NCI-H460 (cell line): ENCODE results near the gene ZCCHC24. TPM values are rescaled to one million over a fixed set of nuclear protein-coding genes. Genes with fewer than 3 reads are reported as not detected.
"Not testable (repeated sequence)": the region's sequence is repeated elsewhere in the genome, so short reads cannot be mapped to it uniquely, and the experiment has no call there.

Experiments used
- DNase-seq: peaks from one replicate; pipeline ENCODE4 v3.0.0-alpha.2; 2016; ENCODE audit warnings: low read depth; ENCODE audit errors: extremely low read depth
- total RNA-seq: library from RNA; depleted of rRNA; stranded (reverse); fragments of >200 nt; shearing (Covaris generic); gene quantifications from 2 replicates; pipeline ENCODE4 v1.2.3, GENCODE V29; 2014

ZCCHC24 gene
- total RNA-seq, 1 experiment from 2014 or later = 3.2 TPM

DNA sequence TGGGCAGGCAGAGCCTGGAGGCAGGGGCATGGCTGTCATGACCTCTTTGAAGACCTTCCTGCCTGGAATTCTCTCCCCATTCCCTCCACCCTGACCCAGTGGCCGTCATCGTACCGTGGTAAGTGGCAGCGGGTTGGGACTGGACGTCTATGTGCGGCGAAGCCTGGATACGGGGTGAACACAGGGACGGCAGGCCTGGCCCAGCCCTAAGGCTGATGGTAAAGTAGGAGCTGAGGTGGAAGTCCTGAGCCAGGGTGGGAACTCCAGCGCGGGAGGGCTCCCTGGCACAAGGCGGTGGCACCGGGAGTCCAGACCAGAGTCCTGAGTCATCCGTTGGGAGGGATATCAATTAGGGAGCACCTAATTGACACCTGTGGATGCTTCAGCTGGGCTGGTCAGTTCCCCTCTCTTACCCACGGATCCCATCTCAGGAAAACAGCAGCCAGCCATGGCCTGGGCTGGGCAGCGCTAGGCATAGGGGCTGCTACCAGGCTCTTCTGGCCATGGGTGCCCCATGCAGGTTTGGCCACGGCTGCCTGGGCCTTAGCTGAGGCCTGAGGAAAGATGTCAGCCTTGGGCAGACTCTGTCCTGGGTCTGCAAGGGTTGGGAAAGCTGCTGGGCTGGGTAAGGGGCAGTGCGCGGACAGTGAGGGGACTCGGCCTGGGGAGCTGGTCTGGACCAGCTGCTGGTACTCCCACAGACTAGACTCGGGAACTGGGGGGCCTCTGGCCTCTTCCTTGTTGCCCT is 94.8 kb downstream of the ZCCHC24 start:
- DNase-seq = no peak

- no peak for DNase-seq
Measured at GRCh38 chr10:79349766-79350406, 95.5 kb downstream of the ZCCHC24 start.

DNA sequence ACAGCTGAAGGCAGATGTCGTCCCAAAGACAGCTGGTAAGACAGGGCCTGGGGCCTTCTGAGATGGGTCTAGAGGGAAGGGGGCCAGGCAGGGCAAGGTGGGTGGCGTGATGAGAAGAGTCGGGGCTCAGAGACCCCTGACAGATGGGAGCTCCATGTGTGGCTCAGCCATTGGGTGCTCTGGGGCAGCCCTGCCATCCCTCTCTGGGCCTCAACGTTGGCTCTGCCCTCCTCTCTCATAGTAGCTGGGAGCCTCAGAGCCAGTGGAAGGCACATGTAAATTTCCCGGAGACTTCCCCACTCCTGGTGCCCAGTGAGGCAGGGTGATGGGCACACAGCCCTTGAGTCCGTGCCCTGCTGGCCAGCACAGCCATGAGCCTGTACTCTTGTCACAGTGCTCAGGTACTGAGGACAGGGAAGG is 96.3 kb downstream of the ZCCHC24 start:
- no peak for DNase-seq

GRCh38 chr10:79348640-79348988 is 96.8 kb downstream of the ZCCHC24 start:
- DNase-seq = no peak

- DNase-seq = peak; percentile 30
Measured at GRCh38 chr10:79347894-79348639, 97.4 kb downstream of the ZCCHC24 start.

- peak; percentile 88 for DNase-seq
Measured at GRCh38 chr10:79347226-79347893, 98.1 kb downstream of the ZCCHC24 start, which contains the start of gene PPIF. TSS of gene PPIF (plus strand) at chr10:79347469. CDS start at chr10:79347549, 80 bp downstream.

DNA sequence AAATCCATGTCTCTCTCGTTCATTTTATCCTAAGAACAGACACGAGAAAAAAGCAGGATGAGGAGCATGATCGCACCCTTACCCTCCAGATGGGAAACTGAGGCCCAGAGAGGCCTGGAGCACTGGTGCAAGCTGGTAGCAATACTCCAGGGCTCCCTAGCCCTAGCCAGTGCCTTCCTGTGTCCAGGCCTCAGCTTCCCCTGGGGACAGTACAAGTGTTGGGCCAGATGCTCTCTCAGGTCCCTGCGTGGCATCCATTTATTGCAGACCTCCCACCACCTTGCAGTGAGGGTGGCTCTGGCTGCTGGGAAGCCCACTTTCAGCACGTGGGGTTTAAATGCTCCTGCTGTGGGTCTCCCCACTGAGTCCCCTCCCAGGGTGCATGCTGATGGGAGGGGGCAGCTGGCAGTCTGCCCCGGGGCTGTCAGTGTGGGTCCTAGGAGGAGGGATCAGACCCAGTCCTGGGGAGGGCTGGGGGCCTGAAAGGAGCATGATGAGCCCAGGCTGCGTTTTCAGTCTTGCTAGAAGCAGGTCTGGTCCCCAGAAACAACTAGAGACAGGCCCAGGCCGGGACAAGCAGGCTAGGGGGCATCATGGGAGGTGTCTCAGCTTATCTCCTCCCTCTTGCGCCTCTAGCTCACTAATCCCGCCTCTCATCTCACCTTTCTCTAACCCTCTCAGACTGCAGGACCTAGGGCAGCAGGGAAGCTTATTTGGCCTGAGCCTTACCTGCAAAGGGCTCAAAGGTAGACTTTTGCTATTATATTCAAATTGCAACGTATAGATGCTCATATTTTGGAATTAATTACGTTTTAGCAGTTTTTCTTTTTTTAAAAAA is 98.8 kb downstream of the ZCCHC24 start:
- DNase-seq = no peak

GRCh38 chr10:79346012-79346340 is 99.4 kb downstream of the ZCCHC24 start:
- no peak for DNase-seq

GRCh38 chr10:79345241-79346011 is 100.0 kb downstream of the ZCCHC24 start:
- no peak for DNase-seq

GRCh38 chr10:79344502-79345195 is 100.8 kb downstream of the ZCCHC24 start:
- no peak for DNase-seq

DNA sequence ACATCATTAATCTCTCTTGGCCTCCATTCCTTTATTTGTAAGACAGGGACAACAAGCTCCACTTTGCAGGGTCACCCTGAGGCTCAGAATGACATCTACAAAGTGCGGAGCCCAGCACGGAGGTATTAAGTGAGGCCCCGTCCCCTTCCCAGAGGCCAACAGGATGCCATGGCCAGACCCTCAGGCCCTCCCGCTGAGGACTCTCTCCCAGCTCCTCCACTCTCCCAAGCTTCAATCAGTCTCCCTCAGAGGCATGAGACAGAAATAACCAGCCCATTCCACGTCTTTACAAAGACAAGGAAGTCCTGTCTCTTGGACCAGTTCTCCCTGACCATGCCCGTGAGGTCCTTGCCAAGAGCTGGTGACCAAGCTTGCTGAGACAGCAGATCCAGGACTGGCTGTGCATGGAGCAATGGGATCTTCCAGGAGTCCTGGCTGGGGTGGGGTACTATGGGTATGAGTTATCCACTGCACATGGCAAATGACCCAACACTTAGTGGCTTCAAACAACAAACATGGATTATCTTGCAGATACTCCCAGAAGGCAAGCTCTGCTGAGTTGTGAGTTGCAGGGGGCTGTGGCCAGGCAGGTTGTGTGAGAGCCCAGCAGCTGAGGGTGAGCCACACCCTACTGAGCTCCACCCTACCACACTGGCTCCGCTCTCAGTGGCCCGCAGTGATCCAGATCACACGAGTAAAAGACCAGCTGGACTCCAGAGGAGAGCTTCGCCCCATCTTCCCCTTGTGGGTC is 102.4 kb downstream of the ZCCHC24 start:
- DNase-seq = no peak

DNA sequence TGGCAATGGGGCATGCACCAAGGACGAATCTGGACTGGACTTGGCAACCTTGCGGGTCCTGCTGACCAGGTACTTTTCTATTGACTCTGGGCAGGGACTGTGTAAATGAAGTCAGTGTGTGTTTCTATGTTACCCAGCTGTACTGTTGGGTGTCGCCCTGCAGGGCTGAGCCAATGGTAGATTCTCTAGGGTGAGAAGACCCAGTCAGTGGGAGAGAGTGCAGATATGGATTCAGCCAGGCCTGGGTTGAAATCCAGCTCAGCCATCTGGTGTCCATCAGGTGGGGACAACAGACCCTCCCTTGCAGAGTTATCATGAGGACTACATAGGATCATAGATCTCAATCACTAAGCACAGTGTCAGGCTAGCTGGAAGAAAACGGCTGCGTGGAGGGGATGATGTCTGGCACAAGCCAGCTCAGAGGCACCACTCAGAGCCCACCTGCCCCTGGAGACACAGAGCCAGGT is 103.1 kb downstream of the ZCCHC24 start:
- no peak for DNase-seq

- DNase-seq = no peak
Measured at GRCh38 chr10:79340646-79341244, 104.7 kb downstream of the ZCCHC24 start.

DNA sequence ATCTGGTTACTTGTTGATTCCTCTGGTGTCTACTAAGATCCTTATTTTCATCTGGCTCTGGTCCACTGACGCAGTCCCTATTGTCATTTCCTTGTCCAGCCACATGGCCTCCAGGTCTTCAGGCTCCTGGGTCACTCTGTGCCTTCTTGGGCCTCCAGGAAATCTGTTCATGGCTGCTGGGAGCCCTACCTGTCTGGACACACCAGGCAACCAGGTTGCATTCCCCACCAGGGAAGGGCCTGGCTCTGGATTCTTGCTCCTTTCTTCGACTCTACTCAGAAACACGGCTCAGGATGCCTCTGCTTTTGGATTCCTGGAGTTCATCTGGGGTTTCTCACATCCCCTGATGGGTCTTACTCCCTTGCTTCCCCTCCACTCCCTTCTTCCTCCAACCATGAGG is 106.2 kb downstream of the ZCCHC24 start:
- no peak for DNase-seq

DNA sequence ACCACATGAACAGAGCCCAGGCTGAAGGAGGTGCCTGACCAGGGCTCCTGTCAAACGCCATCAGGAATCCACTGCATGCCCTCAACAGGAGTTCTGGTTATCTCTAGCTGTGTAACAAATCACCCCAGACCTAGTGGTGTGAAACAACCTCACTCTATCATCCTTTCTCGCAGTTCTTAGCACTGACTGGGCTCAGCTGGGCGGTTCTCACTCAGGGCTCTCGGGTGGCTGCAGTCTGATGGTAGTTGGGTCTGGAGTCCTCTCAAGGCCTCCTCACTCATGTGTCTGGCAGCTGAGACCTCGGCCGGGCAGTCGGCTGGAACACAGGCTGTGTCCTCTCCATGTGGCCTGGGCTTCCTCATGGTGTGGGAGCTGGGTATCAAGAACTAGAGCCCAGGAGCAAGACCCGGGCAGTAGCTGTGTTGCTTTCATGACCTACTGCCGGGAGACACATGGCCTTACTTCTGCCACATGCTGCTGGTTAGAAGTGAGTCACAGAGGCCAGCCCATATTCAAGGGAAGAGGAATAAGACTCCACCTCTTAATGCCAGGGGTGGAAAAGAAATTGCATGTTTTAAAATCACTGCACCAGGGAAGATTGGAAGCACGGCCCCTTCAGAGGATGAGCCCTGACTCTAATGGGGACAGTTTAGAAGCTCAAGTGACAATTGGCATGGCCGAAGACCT is 107.5 kb downstream of the ZCCHC24 start:
- DNase-seq = not testable (repeated sequence)

GRCh38 chr10:79336739-79337138 is 108.7 kb downstream of the ZCCHC24 start:
- no peak for DNase-seq

- no peak for DNase-seq
Measured at GRCh38 chr10:79336276-79336675, 109.1 kb downstream of the ZCCHC24 start.
